Measurements from ENCODE around the gene LARP4B. TPM values are rescaled to one million over a fixed set of nuclear protein-coding genes. Genes with fewer than 3 reads are reported as not detected.

Gene LARP4B
- total and polyA plus RNA-seq, 2 donors from 2014 or later, result 12.9 to 96.6 TPM

DNA sequence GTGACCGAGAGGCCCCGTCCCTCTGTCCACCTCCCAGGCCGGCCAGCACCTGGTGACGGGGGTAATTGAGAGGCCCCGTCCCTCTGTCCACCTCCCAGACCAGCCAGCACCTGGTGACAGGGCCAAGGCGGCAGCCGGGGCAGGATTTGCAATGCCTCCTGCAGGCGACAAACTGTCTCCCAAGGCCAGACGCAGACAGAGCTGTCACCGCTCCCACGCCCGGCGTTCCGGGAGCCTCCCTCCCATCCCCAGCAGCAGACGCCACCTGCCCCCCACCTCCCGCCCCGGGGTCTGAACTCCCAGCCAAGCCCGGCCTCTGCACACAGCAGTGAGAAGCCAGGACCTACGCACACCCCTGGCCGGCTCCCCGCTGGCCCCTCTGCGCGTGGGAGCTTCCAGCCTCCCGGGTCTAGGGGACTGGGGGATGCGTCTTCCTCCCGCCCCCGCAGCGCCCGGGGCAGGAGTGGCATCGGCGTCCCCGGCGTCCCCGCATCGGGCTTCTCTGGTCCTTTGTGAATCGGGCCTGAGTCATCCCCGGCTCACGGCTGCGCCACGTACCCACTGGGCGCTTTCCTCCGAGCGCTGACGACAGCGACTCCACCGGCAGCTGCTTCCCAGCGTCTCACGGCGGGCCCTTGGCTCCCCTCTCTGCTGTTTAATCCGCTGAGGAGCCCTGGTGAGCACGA, 147.0 kb downstream of the LARP4B start:
- H3K4me1 ChIP-seq (ENCODE audit: control insufficient read depth in 2 of 3, insufficient read depth in 2 of 3, low read depth in 1 of 3, low read length in 3 of 3), result peaks cover 0 to 10% (median 0%) of the 10 kb centered on the region in 3 donors
- no peaks in the 10 kb centered on the region for H3K9me3 ChIP-seq (ENCODE audit: control insufficient read depth in 2 of 3, insufficient read depth in 1 of 3, low read length in 3 of 3)
- no peak overlapping the region for H3K9ac ChIP-seq (ENCODE audit: low read length in 3 of 3)
- H3K36me3 ChIP-seq (ENCODE audit: control insufficient read depth in 2 of 3, insufficient read depth in 3 of 3, low read length in 3 of 3), result no peaks in the 10 kb centered on the region
- no peak overlapping the region for H3K27ac ChIP-seq (ENCODE audit: low read depth in 2 of 2, low read length in 2 of 2)
- intact Hi-C loops (cut with DNase I), result no loop called here
- H3K27me3 ChIP-seq (ENCODE audit: control insufficient read depth, insufficient read depth, low read length), result no peaks in the 10 kb centered on the region
- peak; percentile 74 to 86 (median 83) for DNase-seq
- TF ChIP-seq, protein P1, sequence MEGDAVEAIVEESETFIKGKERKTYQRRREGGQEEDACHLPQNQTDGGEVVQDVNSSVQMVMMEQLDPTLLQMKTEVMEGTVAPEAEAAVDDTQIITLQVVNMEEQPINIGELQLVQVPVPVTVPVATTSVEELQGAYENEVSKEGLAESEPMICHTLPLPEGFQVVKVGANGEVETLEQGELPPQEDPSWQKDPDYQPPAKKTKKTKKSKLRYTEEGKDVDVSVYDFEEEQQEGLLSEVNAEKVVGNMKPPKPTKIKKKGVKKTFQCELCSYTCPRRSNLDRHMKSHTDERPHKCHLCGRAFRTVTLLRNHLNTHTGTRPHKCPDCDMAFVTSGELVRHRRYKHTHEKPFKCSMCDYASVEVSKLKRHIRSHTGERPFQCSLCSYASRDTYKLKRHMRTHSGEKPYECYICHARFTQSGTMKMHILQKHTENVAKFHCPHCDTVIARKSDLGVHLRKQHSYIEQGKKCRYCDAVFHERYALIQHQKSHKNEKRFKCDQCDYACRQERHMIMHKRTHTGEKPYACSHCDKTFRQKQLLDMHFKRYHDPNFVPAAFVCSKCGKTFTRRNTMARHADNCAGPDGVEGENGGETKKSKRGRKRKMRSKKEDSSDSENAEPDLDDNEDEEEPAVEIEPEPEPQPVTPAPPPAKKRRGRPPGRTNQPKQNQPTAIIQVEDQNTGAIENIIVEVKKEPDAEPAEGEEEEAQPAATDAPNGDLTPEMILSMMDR (IDR thresholded peaks at IDR 0.05; ENCODE audit: borderline replicate concordance, extremely low read depth, insufficient read depth), result no peak
- H3K4me3 ChIP-seq (ENCODE audit: low read length in 3 of 3), result peak overlapping the region in 1 of 3 donors; percentile 35
- no peak for FAIRE-seq

DNA sequence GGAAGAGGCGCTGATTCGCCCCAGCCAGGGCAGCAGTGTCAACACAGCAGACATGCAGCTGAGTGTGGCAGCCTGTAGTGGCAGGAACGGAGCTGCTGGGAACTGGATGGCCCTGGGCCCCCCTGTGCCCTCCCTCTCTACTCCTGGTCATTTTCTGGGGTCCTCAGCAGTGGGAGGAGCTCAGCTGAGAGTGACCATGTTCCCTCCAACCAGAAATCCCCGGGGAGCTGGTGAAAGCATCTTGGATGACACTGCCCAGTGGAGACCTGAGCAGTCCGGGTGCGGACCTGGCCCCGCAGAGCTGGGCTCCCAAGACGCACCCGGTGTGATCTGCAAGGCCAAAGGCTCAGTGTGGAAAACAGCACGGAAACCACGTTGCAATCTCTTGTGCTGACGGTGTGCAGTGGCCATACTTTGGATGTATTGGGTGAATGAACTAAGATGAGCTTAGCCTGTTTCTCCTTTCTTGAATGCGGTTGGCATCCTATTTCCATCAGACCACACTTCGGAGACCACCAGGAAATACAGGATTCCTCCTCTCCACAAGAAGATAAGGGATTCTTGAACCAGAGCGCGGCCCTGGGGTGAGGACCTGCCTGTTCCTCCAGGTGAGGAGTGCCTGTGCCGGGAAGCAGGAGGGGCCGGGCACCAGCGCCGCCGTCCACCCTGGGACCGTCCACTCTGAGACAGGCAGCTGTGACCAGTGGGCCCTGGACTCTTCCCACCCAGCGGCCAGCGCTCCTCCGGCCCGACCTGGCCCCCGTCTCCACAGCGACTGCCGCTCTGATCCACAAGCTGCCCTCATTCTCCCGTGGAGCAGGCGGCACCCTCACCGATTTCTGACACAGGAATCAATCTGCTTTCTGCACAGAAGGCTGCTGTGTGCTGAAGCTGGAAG, 148.5 kb downstream of the LARP4B start:
- no peaks in the 10 kb centered on the region for H3K27me3 ChIP-seq (ENCODE audit: control insufficient read depth, insufficient read depth, low read length)
- H3K27ac ChIP-seq (ENCODE audit: low read depth in 2 of 2, low read length in 2 of 2), result no peak overlapping the region
- H3K9me3 ChIP-seq (ENCODE audit: control insufficient read depth in 2 of 3, insufficient read depth in 1 of 3, low read length in 3 of 3), result no peaks in the 10 kb centered on the region
- DNase-seq (peak in 2 of 5 donors; percentile 38 to 61), FAIRE-seq (no peak)
- no peak overlapping the region for H3K9ac ChIP-seq (ENCODE audit: low read length in 3 of 3)
- no peak overlapping the region for H3K4me3 ChIP-seq (ENCODE audit: low read length in 3 of 3)
- intact Hi-C loops (cut with DNase I), result no loop called here
- TF ChIP-seq, protein P1 (IDR thresholded peaks at IDR 0.05; ENCODE audit: borderline replicate concordance, extremely low read depth, insufficient read depth), result no peak
- H3K4me1 ChIP-seq (ENCODE audit: control insufficient read depth in 2 of 3, insufficient read depth in 2 of 3, low read depth in 1 of 3, low read length in 3 of 3), result no peaks in the 10 kb centered on the region
- no peaks in the 10 kb centered on the region for H3K36me3 ChIP-seq (ENCODE audit: control insufficient read depth in 2 of 3, insufficient read depth in 3 of 3, low read length in 3 of 3)

DNA sequence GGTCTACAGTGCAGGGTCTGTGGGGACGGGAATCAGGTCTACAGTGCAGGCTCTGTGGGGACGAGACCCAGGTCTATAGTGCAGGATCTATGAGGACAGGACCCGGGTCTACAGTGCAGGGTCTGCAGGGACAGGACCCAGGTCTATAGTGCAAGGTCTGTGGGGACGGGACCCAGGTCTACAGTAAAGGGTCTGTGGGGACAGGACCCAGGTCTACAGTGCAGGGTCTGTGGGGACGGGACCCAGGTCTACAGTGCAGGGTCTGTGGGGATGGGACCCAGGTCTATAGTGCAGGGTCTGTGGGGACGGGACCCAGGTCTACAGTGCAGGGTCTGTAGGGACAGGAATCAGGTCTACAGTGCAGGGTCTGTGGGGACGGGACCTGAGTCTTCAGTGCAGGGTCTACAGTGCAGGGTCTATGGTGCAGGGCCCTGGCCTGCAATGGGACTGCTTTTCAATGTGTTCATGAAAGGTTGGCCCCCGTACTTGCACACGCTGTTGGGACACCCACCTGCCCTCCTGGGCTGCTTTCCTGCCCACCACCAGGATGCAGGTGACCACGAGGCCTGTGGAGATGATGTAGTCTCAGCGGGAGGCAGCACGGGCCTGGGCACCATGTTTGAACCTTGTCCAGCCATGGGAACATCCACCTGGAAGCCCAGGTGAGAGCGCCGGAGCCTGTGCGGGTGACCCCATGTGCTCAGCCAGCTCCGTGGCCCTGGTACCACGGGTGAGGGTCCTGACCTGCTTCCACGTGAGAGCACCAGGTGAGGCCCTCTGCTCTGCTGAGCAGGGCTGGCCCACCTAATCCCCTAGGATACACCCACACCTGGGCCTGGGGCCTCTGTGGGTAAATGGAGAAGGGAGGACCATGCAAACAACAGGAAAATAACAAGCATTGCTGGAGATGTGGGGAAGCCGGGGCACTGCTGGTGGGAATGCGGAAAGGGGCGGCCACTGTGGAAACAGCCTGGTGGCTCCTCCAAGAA, 150.7 kb downstream of the LARP4B start:
- Histone ChIP-seq H3K36me3 (ENCODE audit: control insufficient read depth in 2 of 3, insufficient read depth in 3 of 3, low read length in 3 of 3) (no peaks in the 10 kb centered on the region), H3K4me3 (ENCODE audit: low read length in 3 of 3) (no peak overlapping the region), H3K9me3 (ENCODE audit: control insufficient read depth in 2 of 3, insufficient read depth in 1 of 3, low read length in 3 of 3) (no peaks in the 10 kb centered on the region), H3K27ac (ENCODE audit: low read depth in 2 of 2, low read length in 2 of 2) (no peak overlapping the region), H3K4me1 (ENCODE audit: control insufficient read depth in 2 of 3, insufficient read depth in 2 of 3, low read depth in 1 of 3, low read length in 3 of 3) (no peaks in the 10 kb centered on the region), H3K27me3 (ENCODE audit: control insufficient read depth, insufficient read depth, low read length) (no peaks in the 10 kb centered on the region), H3K9ac (ENCODE audit: low read length in 3 of 3) (no peak overlapping the region)
- intact Hi-C loops (cut with DNase I), result no loop called here
- no peak for FAIRE-seq
- DNase-seq, result peak in 1 of 5 donors; percentile 34
- TF ChIP-seq, protein P1 (IDR thresholded peaks at IDR 0.05; ENCODE audit: borderline replicate concordance, extremely low read depth, insufficient read depth), result no peak

Data from kidney (tissue), 14 donors.